Trophoblast cell (in vitro differentiated cells and primary cell): ENCODE measurements around the gene MESD.

Source experiments
- DNase-seq, 2 donors: peaks; one replicate each; pipeline ENCODE4 v3.0.0-alpha.2; 2016
- H2AFZ ChIP-seq: 2 replicates; pipeline ENCODE4 v1.6.1; 2013; ENCODE audit warnings: low read length, moderate library complexity, mild to moderate bottlenecking; ENCODE audit not compliant: insufficient read depth, poor library complexity
- H2AK5ac ChIP-seq: 2 replicates; pipeline ENCODE4 v1.6.1; 2013; ENCODE audit warnings: mild to moderate bottlenecking, low read length
- H2BK120ac ChIP-seq: 2 replicates; pipeline ENCODE4 v1.6.1; 2013; ENCODE audit warnings: low read length, mild to moderate bottlenecking, moderate library complexity; ENCODE audit not compliant: insufficient read depth, poor library complexity
- H2BK12ac ChIP-seq: 2 replicates; pipeline ENCODE4 v1.6.1; 2013; ENCODE audit warnings: mild to moderate bottlenecking, low read length, moderate library complexity
- H2BK5ac ChIP-seq: 2 replicates; pipeline ENCODE4 v1.6.1; 2013; ENCODE audit warnings: low read length, low read depth, moderate library complexity, mild to moderate bottlenecking; ENCODE audit not compliant: poor library complexity
- H3K14ac ChIP-seq: 2 replicates; pipeline ENCODE4 v1.6.1; 2013; ENCODE audit warnings: mild to moderate bottlenecking, low read length
- H3K18ac ChIP-seq: 2 replicates; pipeline ENCODE4 v1.6.1; 2013; ENCODE audit warnings: mild to moderate bottlenecking, low read length
- H3K23ac ChIP-seq: 2 replicates; pipeline ENCODE4 v1.6.1; 2013; ENCODE audit warnings: low read length
- H3K27ac ChIP-seq: 2 replicates; pipeline ENCODE4 v1.5.1; 2013; ENCODE audit warnings: low read depth, mild to moderate bottlenecking, inconsistent platforms, low read length, moderate library complexity
- H3K27me3 ChIP-seq: 2 replicates; pipeline ENCODE4 v1.6.1; 2013; ENCODE audit warnings: inconsistent platforms, mild to moderate bottlenecking, low read length, moderate library complexity; ENCODE audit not compliant: insufficient read depth
- H3K36me3 ChIP-seq, 2 experiments: 1 replicate in 1 of 2; 2 replicates in 1 of 2; pipeline ENCODE4 v1.6.1; 2013; ENCODE audit warnings: low read length in 2 of 2, mild to moderate bottlenecking in 2 of 2, moderate library complexity in 1 of 2; ENCODE audit not compliant: insufficient read depth in 2 of 2, control insufficient read depth in 1 of 2
- H3K4ac ChIP-seq: 2 replicates; pipeline ENCODE4 v1.6.1; 2013; ENCODE audit warnings: low read depth, mild to moderate bottlenecking, low read length, moderate library complexity
- H3K4me1 ChIP-seq, 2 experiments: 1 replicate in 1 of 2; 2 replicates in 1 of 2; pipeline ENCODE4 v1.6.1; 2013; ENCODE audit warnings: low read length in 2 of 2, mild to moderate bottlenecking in 2 of 2, moderate library complexity in 1 of 2; ENCODE audit not compliant: insufficient read depth in 2 of 2, control insufficient read depth in 1 of 2
- H3K4me2 ChIP-seq: 2 replicates; pipeline ENCODE4 v1.6.1; 2013; ENCODE audit warnings: inconsistent platforms, mild to moderate bottlenecking, low read length, moderate library complexity
- H3K4me3 ChIP-seq: 2 replicates; pipeline ENCODE4 v1.5.1; 2013; ENCODE audit warnings: mild to moderate bottlenecking, low read depth, low read length, inconsistent platforms
- H3K79me1 ChIP-seq: one replicate; pipeline ENCODE4 v1.6.1; 2013; ENCODE audit warnings: low read length
- H3K79me2 ChIP-seq: 2 replicates; pipeline ENCODE4 v1.6.1; 2013; ENCODE audit warnings: low read length, mild to moderate bottlenecking; ENCODE audit not compliant: control insufficient read depth, insufficient read depth, poor library complexity
- H3K9ac ChIP-seq: 2 replicates; pipeline ENCODE4 v1.6.1; 2013; ENCODE audit warnings: mild to moderate bottlenecking, low read length
- H3K9me3 ChIP-seq: 2 replicates; pipeline ENCODE4 v1.6.1; 2013; ENCODE audit warnings: low read depth, mild to moderate bottlenecking, control low read depth, inconsistent platforms, low read length; ENCODE audit not compliant: insufficient read depth
- H4K12ac ChIP-seq: 2 replicates; pipeline ENCODE4 v1.6.1; 2013; ENCODE audit warnings: low read depth, mild to moderate bottlenecking, low read length, moderate library complexity
- H4K8ac ChIP-seq: 2 replicates; pipeline ENCODE4 v1.6.1; 2013; ENCODE audit warnings: low read depth, mild to moderate bottlenecking, low read length, moderate library complexity
- H4K91ac ChIP-seq: one replicate; pipeline ENCODE4 v1.6.1; 2013; ENCODE audit warnings: low read depth, mild to moderate bottlenecking, low read length, moderate library complexity
- WGBS: extraction: QIAGEN DNeasy Blood & Tissue Kit; methylation state at CpG from one replicate; pipeline ENCODE4 v1.1.7; 2013; ENCODE audit warnings: missing lambda C conversion rate; ENCODE audit not compliant: insufficient read length, insufficient coverage; ENCODE audit errors: extremely low coverage; 5-methylcytosine and 5-hydroxymethylcytosine counted together

MESD gene

DNA sequence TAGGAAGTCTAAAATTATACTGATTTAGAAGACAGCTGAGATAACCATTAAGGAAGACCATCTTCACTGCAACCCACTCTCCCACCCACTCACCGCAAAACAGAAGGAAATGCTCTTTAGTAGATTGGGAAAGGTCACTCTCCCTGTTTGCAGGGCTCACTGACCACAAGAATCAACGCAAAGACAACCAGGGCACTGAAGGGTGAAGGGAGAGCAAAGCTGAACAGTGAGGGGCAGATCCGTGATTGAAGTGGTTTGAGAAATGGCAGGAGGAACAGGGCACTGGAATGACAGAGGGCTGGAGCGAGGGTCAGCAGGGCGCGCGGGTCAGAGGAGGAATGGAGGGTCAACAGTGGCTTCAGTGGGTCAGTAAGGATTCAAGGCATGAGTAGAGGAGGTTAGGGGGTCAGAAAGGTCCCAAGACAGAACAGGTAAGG is 520 bp downstream of the MESD start:
- peak overlapping the region; percentile 78 for H4K91ac ChIP-seq
- H3K18ac ChIP-seq, result peak overlapping the region; percentile 22
- peak overlapping the region; percentile 76 for H3K14ac ChIP-seq
- H3K9ac ChIP-seq, result peak overlapping the region; percentile 55
- DNase-seq, result no peak
- peak overlapping the region; percentile 75 for H4K8ac ChIP-seq
- no peaks in the 10 kb centered on the region for H3K27me3 ChIP-seq
- peak overlapping the region; percentile 97 for H3K4me3 ChIP-seq
- H2BK5ac ChIP-seq, result peak overlapping the region; percentile 79
- no CpG with 5 or more reads among the region's 7 CpGs for WGBS
- peak overlapping the region; percentile 67 for H3K4me2 ChIP-seq
- H3K4me1 ChIP-seq, result peaks cover 9 to 19% of the 10 kb centered on the region in 2 experiments
- no peaks in the 10 kb centered on the region for H3K36me3 ChIP-seq
- H3K79me2 ChIP-seq, result peaks cover 8% of the 10 kb centered on the region
- no peaks in the 10 kb centered on the region for H3K9me3 ChIP-seq
- H2BK120ac ChIP-seq, result peak overlapping the region; percentile 88
- H2BK12ac ChIP-seq, result no peak overlapping the region
- H2AK5ac ChIP-seq, result peak overlapping the region; percentile 43
- H4K12ac ChIP-seq, result peak overlapping the region; percentile 72
- H3K23ac ChIP-seq, result no peak overlapping the region
- H3K4ac ChIP-seq, result peak overlapping the region; percentile 32
- peak overlapping the region; percentile 74 for H2AFZ ChIP-seq
- H3K27ac ChIP-seq, result peak overlapping the region; percentile 73
- peaks cover 12% of the 10 kb centered on the region for H3K79me1 ChIP-seq

GRCh38 chr15:80988148-80988796 is 1.3 kb downstream of the MESD start:
- no peak overlapping the region for H2AFZ ChIP-seq
- no peak overlapping the region for H3K9ac ChIP-seq
- H3K14ac ChIP-seq, result no peak overlapping the region
- H2BK120ac ChIP-seq, result no peak overlapping the region
- H3K27ac ChIP-seq, result peak overlapping the region; percentile 45
- H4K91ac ChIP-seq, result no peak overlapping the region
- H4K8ac ChIP-seq, result no peak overlapping the region
- DNase-seq, result peak in 1 of 2 donors; percentile 23
- no peak overlapping the region for H3K4me3 ChIP-seq
- peak overlapping the region; percentile 67 for H3K4me2 ChIP-seq
- no peak overlapping the region for H2BK12ac ChIP-seq
- no peaks in the 10 kb centered on the region for H3K9me3 ChIP-seq
- H3K27me3 ChIP-seq, result no peaks in the 10 kb centered on the region
- peaks cover 8% of the 10 kb centered on the region for H3K79me2 ChIP-seq
- H3K79me1 ChIP-seq, result peaks cover 12% of the 10 kb centered on the region
- H3K23ac ChIP-seq, result no peak overlapping the region
- no peak overlapping the region for H2BK5ac ChIP-seq
- H3K4me1 ChIP-seq, result peaks cover 9 to 19% of the 10 kb centered on the region in 2 experiments
- H2AK5ac ChIP-seq, result no peak overlapping the region
- peak overlapping the region; percentile 86 for H3K4ac ChIP-seq
- H3K18ac ChIP-seq, result no peak overlapping the region
- no peak overlapping the region for H4K12ac ChIP-seq
- H3K36me3 ChIP-seq, result no peaks in the 10 kb centered on the region
- no CpG with 5 or more reads among the region's 8 CpGs for WGBS

DNA sequence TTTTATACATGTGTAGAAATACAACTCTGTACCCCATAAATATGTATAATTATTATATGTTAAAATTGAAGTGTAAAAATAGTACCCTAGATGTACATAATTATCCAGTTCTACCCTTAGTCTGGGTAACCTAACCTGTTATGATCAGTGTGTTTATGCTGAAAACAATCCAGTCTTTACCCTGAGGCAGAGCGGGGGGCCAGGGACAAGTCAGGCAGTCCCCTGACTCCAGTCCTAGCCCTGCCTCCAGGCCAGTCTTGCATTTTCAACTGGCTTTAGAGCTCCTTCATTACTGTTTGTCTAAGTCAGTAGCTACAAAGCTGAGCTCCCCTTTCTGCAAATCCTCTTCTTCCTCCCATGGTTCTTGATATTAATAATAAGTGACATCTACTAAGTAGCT is 3.1 kb downstream of the MESD start:
- no CpG with 5 or more reads among the region's 1 CpG for WGBS
- Histone ChIP-seq H3K79me2 (peaks cover 8% of the 10 kb centered on the region), H2BK12ac (no peak overlapping the region), H3K4me1 (peaks cover 9 to 19% of the 10 kb centered on the region in 2 experiments), H3K27me3 (no peaks in the 10 kb centered on the region), H3K4me3 (no peak overlapping the region), H3K4ac (no peak overlapping the region), H3K14ac (no peak overlapping the region), H3K27ac (peak overlapping the region; percentile 42), H4K12ac (no peak overlapping the region), H3K79me1 (peaks cover 12% of the 10 kb centered on the region), H3K9me3 (no peaks in the 10 kb centered on the region), H3K9ac (no peak overlapping the region), H2BK5ac (peak overlapping the region; percentile 33), H3K23ac (no peak overlapping the region), H2AFZ (no peak overlapping the region), H3K36me3 (peaks cover 2 to 3% of the 10 kb centered on the region in 2 experiments), H3K4me2 (peak overlapping the region; percentile 18), H2AK5ac (no peak overlapping the region), H4K8ac (no peak overlapping the region), H4K91ac (no peak overlapping the region), H3K18ac (no peak overlapping the region), H2BK120ac (no peak overlapping the region)
- DNase-seq, result no peak

GRCh38 chr15:80985981-80986380 is 3.6 kb downstream of the MESD start:
- no peak for DNase-seq
- no peak overlapping the region for H4K12ac ChIP-seq
- WGBS, result no CpG with 5 or more reads among the region's 5 CpGs

More at GRCh38 chr15:80985981-80986380, 3.6 kb downstream of the MESD start:
- Histone ChIP-seq H4K8ac (no peak overlapping the region), H2BK120ac (no peak overlapping the region), H3K4ac (no peak overlapping the region), H3K36me3 (peaks cover 2 to 5% of the 10 kb centered on the region in 2 experiments), H3K4me1 (peaks cover 9 to 19% of the 10 kb centered on the region in 2 experiments), H3K18ac (no peak overlapping the region), H3K9ac (no peak overlapping the region), H3K4me2 (no peak overlapping the region), H3K27me3 (no peaks in the 10 kb centered on the region), H2AK5ac (no peak overlapping the region), H2AFZ (no peak overlapping the region), H3K79me1 (peaks cover 12% of the 10 kb centered on the region), H3K4me3 (no peak overlapping the region), H3K27ac (peak overlapping the region; percentile 62), H2BK12ac (no peak overlapping the region), H4K91ac (no peak overlapping the region), H3K79me2 (peaks cover 8% of the 10 kb centered on the region), H3K23ac (no peak overlapping the region), H3K14ac (no peak overlapping the region), H3K9me3 (no peaks in the 10 kb centered on the region), H2BK5ac (no peak overlapping the region)
